Mesendoderm (in vitro differentiated cells): ENCODE data around the gene CTDNEP1.

Source experiments
- DNase-seq: peaks from one replicate; pipeline ENCODE4 v3.0.0; 2013
- H2AK5ac ChIP-seq: 2 replicates; pipeline ENCODE4 v1.6.1; 2013; ENCODE audit warnings: low read length, inconsistent platforms
- H2BK120ac ChIP-seq: 2 replicates; pipeline ENCODE4 v1.6.1; 2013; ENCODE audit warnings: low read depth, mild to moderate bottlenecking, low read length, moderate library complexity, mixed read lengths
- H2BK15ac ChIP-seq: replicated peaks from 2 replicates; pipeline ENCODE4 v1.6.1; 2013; ENCODE audit warnings: low read depth, mild to moderate bottlenecking, moderate library complexity
- H2BK5ac ChIP-seq: 2 replicates; pipeline ENCODE4 v1.6.1; 2013; ENCODE audit warnings: low read length, inconsistent platforms
- H3K18ac ChIP-seq: 2 replicates; pipeline ENCODE4 v1.6.1; 2013; ENCODE audit warnings: mild to moderate bottlenecking, low read length, mixed read lengths
- H3K23ac ChIP-seq: one replicate; pipeline ENCODE4 v1.6.1; 2013; ENCODE audit warnings: low read length
- H3K27ac ChIP-seq: 2 replicates; pipeline ENCODE4 v1.5.1; 2013; ENCODE audit warnings: low read depth, mild to moderate bottlenecking, inconsistent platforms, low read length, moderate library complexity
- H3K27me3 ChIP-seq: 2 replicates; pipeline ENCODE4 v1.6.1; 2013; ENCODE audit warnings: low read length, control low read depth, mild to moderate bottlenecking, inconsistent platforms; ENCODE audit not compliant: insufficient read depth, poor library complexity
- H3K36me3 ChIP-seq: 2 replicates; pipeline ENCODE4 v1.6.1; 2013; ENCODE audit warnings: low read length, inconsistent platforms; ENCODE audit not compliant: control insufficient read depth, insufficient read depth
- H3K4ac ChIP-seq: one replicate; pipeline ENCODE4 v1.6.1; 2013; ENCODE audit warnings: low read depth, mild to moderate bottlenecking, low read length, moderate library complexity
- H3K4me1 ChIP-seq: 2 replicates; pipeline ENCODE4 v1.6.1; 2013; ENCODE audit warnings: low read depth, low read length, inconsistent platforms; ENCODE audit not compliant: control insufficient read depth
- H3K4me2 ChIP-seq: 2 replicates; pipeline ENCODE4 v1.6.1; 2013; ENCODE audit warnings: low read length
- H3K4me3 ChIP-seq: 2 replicates; pipeline ENCODE4 v1.5.1; 2013; ENCODE audit warnings: mild to moderate bottlenecking, low read length
- H3K56ac ChIP-seq: one replicate; pipeline ENCODE4 v1.6.1; 2013; ENCODE audit warnings: low read length
- H3K79me1 ChIP-seq: 2 replicates; pipeline ENCODE4 v1.6.1; 2013; ENCODE audit warnings: low read length, inconsistent platforms
- H3K79me2 ChIP-seq: 2 replicates; pipeline ENCODE4 v1.6.1; 2013; ENCODE audit warnings: mild to moderate bottlenecking, low read length; ENCODE audit not compliant: control insufficient read depth, insufficient read depth
- H3K9ac ChIP-seq: 2 replicates; pipeline ENCODE4 v1.6.1; 2013; ENCODE audit warnings: low read length, inconsistent platforms
- H4K5ac ChIP-seq: one replicate; pipeline ENCODE4 v1.6.1; 2013; ENCODE audit warnings: low read length
- H4K8ac ChIP-seq: one replicate; pipeline ENCODE4 v1.6.1; 2013; ENCODE audit warnings: low read depth, mild to moderate bottlenecking, control low read depth, low read length, moderate library complexity
- WGBS: extraction: QIAGEN DNeasy Blood & Tissue Kit; methylation state at CpG from one replicate; pipeline ENCODE4 v1.1.7; 2013; ENCODE audit warnings: low lambda C conversion rate, missing lambda C conversion rate; ENCODE audit not compliant: insufficient coverage; ENCODE audit errors: extremely low coverage; 5-methylcytosine and 5-hydroxymethylcytosine counted together

The CTDNEP1 gene

DNA sequence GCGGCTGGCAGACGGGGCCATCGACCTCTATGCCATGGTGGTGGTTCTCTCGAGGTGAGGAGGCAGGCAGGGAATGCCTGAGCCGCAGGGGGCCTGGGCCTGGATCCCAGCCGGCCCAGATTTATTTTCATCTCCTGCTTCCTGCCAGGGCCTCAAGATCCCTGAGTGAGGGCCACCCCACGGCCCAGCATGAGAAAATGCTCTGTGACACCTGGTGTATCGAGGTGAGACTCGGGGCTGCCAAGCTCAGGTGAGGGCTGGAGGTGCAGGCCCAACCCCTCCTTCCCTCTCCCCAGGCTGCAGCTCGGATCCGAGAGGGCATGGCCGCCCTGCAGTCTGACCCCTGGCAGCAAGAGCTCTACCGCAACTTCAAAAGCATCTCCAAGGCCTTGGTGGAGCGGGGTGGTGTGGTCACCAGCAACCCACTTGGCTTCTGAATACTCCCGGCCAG, 26.8 kb downstream of the CTDNEP1 start:
- Histone ChIP-seq H3K4me3 (no peak overlapping the region), H2AK5ac (no peak overlapping the region), H2BK15ac (no peak overlapping the region), H3K23ac (no peak overlapping the region), H3K27ac (no peak overlapping the region), H3K4ac (no peak overlapping the region), H3K4me1 (no peaks in the 10 kb centered on the region), H3K36me3 (peaks cover 22% of the 10 kb centered on the region), H3K56ac (no peak overlapping the region), H3K27me3 (no peaks in the 10 kb centered on the region), H3K18ac (no peak overlapping the region), H3K79me1 (peaks cover 9% of the 10 kb centered on the region), H3K4me2 (no peak overlapping the region), H4K5ac (no peak overlapping the region), H3K79me2 (no peaks in the 10 kb centered on the region), H3K9ac (no peak overlapping the region), H2BK120ac (no peak overlapping the region), H2BK5ac (no peak overlapping the region), H4K8ac (no peak overlapping the region)
- no CpG with 5 or more reads among the region's 15 CpGs for WGBS
- no peak for DNase-seq

DNA sequence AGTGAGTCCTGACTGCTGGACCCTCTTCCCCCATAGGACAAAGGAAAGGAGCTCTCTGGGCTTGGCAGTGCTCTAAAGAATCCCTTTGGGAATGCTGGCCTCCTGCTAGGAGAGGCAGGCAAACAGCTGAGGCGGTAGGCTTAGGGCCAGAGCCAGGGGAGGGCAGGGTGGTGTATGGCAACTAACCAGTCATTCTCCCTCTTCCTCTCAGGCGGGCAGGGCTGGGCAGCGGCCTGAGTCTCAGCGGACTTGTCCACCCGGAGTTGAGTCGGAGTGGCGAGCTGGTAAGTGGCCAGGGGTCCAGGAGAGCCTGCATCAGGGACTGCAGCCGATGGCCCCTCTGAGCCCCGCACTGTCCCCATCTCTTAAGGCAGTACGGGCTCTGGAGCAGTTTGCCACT, 27.4 kb downstream of the CTDNEP1 start:
- Histone ChIP-seq H3K36me3 (peaks cover 20% of the 10 kb centered on the region), H3K4ac (no peak overlapping the region), H3K27me3 (no peaks in the 10 kb centered on the region), H3K4me1 (no peaks in the 10 kb centered on the region), H3K23ac (no peak overlapping the region), H2BK120ac (no peak overlapping the region), H2BK5ac (no peak overlapping the region), H3K4me2 (no peak overlapping the region), H2BK15ac (no peak overlapping the region), H3K79me2 (no peaks in the 10 kb centered on the region), H3K9ac (no peak overlapping the region), H3K18ac (no peak overlapping the region), H4K5ac (no peak overlapping the region), H3K79me1 (peaks cover 6% of the 10 kb centered on the region), H2AK5ac (no peak overlapping the region), H3K27ac (no peak overlapping the region), H4K8ac (no peak overlapping the region), H3K4me3 (no peak overlapping the region), H3K56ac (no peak overlapping the region)
- DNase-seq, result no peak
- no CpG with 5 or more reads among the region's 10 CpGs for WGBS

GRCh38 chr17:7223375-7223774, 28.2 kb downstream of the CTDNEP1 start:
- Histone ChIP-seq H2BK5ac (no peak overlapping the region), H3K27ac (no peak overlapping the region), H4K8ac (no peak overlapping the region), H2BK120ac (no peak overlapping the region), H3K4ac (no peak overlapping the region), H3K18ac (no peak overlapping the region), H3K4me1 (peaks cover 2% of the 10 kb centered on the region), H3K27me3 (no peaks in the 10 kb centered on the region), H3K79me1 (peaks cover 6% of the 10 kb centered on the region), H3K36me3 (peaks cover 20% of the 10 kb centered on the region), H2AK5ac (no peak overlapping the region), H3K56ac (no peak overlapping the region), H3K23ac (no peak overlapping the region), H3K4me2 (no peak overlapping the region), H3K79me2 (no peaks in the 10 kb centered on the region), H2BK15ac (no peak overlapping the region), H3K4me3 (no peak overlapping the region), H3K9ac (no peak overlapping the region), H4K5ac (no peak overlapping the region)
- DNase-seq, result no peak
- no CpG with 5 or more reads among the region's 4 CpGs for WGBS

DNA sequence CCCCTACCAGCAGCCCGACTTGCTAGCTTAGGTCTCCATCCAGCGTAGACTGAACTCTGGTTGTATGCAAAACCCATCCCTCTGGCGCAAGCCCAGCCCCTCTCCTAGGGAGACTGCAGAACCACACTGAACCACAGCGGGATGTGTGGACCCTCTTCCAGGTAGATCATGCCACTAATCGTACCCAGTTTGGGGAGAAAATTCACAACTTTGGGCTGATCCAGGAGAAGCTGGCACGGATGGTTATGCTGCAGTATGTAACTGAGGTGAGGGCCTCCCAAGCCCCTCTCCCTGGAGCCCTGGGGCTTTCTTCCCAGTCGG, 28.6 kb downstream of the CTDNEP1 start:
- Histone ChIP-seq H3K23ac (no peak overlapping the region), H2BK5ac (no peak overlapping the region), H2BK120ac (no peak overlapping the region), H3K4me2 (no peak overlapping the region), H2BK15ac (no peak overlapping the region), H3K27ac (no peak overlapping the region), H3K79me2 (no peaks in the 10 kb centered on the region), H3K4ac (no peak overlapping the region), H4K8ac (no peak overlapping the region), H3K9ac (no peak overlapping the region), H4K5ac (no peak overlapping the region), H3K4me1 (peaks cover 6% of the 10 kb centered on the region), H3K18ac (no peak overlapping the region), H2AK5ac (no peak overlapping the region), H3K79me1 (peaks cover 4% of the 10 kb centered on the region), H3K4me3 (no peak overlapping the region), H3K36me3 (peaks cover 17% of the 10 kb centered on the region), H3K56ac (no peak overlapping the region), H3K27me3 (no peaks in the 10 kb centered on the region)
- WGBS, result no CpG with 5 or more reads among the region's 7 CpGs
- DNase-seq, result no peak

DNA sequence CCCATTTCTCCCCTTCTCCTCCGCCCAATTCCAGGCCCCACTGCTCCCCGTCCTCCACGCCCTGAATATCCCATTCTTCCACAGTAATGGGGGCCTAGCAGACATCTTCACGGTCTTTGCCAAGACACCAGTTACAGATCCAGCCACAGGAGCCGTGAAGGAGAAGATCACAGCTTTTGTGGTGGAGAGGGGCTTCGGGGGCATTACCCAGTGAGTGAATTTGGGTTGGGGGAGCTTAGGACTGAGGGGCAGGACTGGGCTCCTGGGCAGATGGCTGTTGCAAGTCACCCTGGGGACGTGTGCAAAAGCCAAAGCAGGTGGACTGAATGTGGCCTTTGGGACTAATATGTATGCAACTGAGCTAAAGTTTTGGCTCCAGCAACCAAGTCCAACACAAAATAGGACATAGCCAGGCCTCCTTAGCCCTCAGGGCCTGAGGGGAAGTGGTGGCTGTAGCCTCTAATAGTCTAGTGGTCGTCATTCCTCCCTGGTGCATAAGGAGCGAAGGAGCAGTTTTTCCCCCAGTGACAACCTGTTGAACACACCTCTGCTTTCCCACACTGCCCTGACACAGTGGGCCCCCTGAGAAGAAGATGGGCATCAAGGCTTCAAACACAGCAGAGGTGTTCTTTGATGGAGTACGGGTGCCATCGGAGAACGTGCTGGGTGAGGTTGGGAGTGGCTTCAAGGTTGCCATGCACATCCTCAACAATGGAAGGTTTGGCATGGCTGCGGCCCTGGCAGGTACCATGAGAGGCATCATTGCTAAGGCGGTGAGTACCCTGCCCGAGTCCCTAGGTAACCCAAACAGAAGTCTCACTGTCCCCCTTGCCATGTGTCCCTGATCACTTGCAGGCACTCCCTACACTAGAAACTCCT, 29.2 kb downstream of the CTDNEP1 start:
- Histone ChIP-seq H3K36me3 (peaks cover 15% of the 10 kb centered on the region), H4K8ac (no peak overlapping the region), H3K4me1 (peaks cover 9% of the 10 kb centered on the region), H2BK15ac (no peak overlapping the region), H4K5ac (no peak overlapping the region), H3K18ac (no peak overlapping the region), H2BK120ac (no peak overlapping the region), H3K79me2 (no peaks in the 10 kb centered on the region), H3K56ac (no peak overlapping the region), H2BK5ac (no peak overlapping the region), H3K23ac (no peak overlapping the region), H3K4me2 (no peak overlapping the region), H3K9ac (no peak overlapping the region), H3K27me3 (no peaks in the 10 kb centered on the region), H3K27ac (no peak overlapping the region), H3K4me3 (no peak overlapping the region), H3K4ac (no peak overlapping the region), H2AK5ac (no peak overlapping the region), H3K79me1 (peaks cover 4% of the 10 kb centered on the region)
- DNase-seq, result no peak
- no CpG with 5 or more reads among the region's 15 CpGs for WGBS
